Naive thymus-derived CD4-positive, alpha-beta T cell (primary cell): Measurements from ENCODE around the gene MUTYH. TPM values are rescaled to one million over a fixed set of nuclear protein-coding genes. Genes with fewer than 3 reads are reported as not detected.
"Not testable (repeated sequence)": the region's sequence is repeated elsewhere in the genome, so short reads cannot be mapped to it uniquely, and the experiment has no call there.

Source experiments
- ATAC-seq: fragments of 150-1000 bp; cut with Tn5 transposase; 2 replicates; pipeline ENCODE4 v1.10.0; 2021; ENCODE audit warnings: mild to moderate bottlenecking, moderate library complexity
- CTCF ChIA-PET: fragments of 350-600 bp; sonication (Branson Sonifier 250); formaldehyde crosslinking; loops from one replicate; lab custom pipeline; 2021; ENCODE audit warnings: antibody characterized with exemption; lab: Charles Lee
- POLR2A ChIA-PET: fragments of 350-600 bp; sonication (Branson Sonifier 250); formaldehyde crosslinking; loops from one replicate; lab custom pipeline; 2021; ENCODE audit warnings: antibody characterized with exemption, inconsistent platforms; lab: Charles Lee
- DNase-seq, 9 donors: peaks; one replicate each; pipeline versions ENCODE4 v3.0.0 to v3.0.0-alpha.2; 2020 to 2022; ENCODE audit warnings: mixed read lengths in 1 of 9
- H3K27ac ChIP-seq: one replicate; pipeline ENCODE4 v1.7.0; 2013; ENCODE audit warnings: mild to moderate bottlenecking, low read depth, low read length, moderate library complexity
- H3K27me3 ChIP-seq, 2 donors: one replicate each; pipeline ENCODE4 v1.7.0; 2013; ENCODE audit warnings: low read length in 2 of 2, mild to moderate bottlenecking in 2 of 2, moderate library complexity in 2 of 2; ENCODE audit not compliant: control insufficient read depth in 2 of 2, insufficient read depth in 2 of 2
- H3K36me3 ChIP-seq, 3 experiments: 1 replicate in 2 of 3; 2 replicates in 1 of 3; pipeline ENCODE4 v1.7.0; 2013; ENCODE audit warnings: low read length in 3 of 3, mild to moderate bottlenecking in 3 of 3, moderate library complexity in 1 of 3; ENCODE audit not compliant: insufficient read depth in 3 of 3, control insufficient read depth in 2 of 3
- H3K4me1 ChIP-seq, 2 donors: one replicate each; pipeline ENCODE4 v1.7.0; 2013; ENCODE audit warnings: low read length in 2 of 2, mild to moderate bottlenecking in 2 of 2, moderate library complexity in 1 of 2; ENCODE audit not compliant: control insufficient read depth in 2 of 2, insufficient read depth in 2 of 2
- H3K4me3 ChIP-seq: 2 replicates; pipeline ENCODE4 v1.7.0; 2013; ENCODE audit warnings: mild to moderate bottlenecking, low read length
- H3K9me3 ChIP-seq, 3 experiments: 1 replicate in 2 of 3; 2 replicates in 1 of 3; pipeline ENCODE4 v1.7.0; 2013; ENCODE audit warnings: low read length in 3 of 3; ENCODE audit not compliant: control insufficient read depth in 2 of 3
- H3K27ac Mint-ChIP-seq, 9 donors: one replicate each; pipeline ENCODE4 v1.8.0; 2020 to 2022; ENCODE audit warnings: mixed read lengths in 9 of 9, mild to moderate bottlenecking in 8 of 9, moderate library complexity in 5 of 9, inconsistent platforms in 2 of 9
- H3K27me3 Mint-ChIP-seq, 5 donors: one replicate each; pipeline ENCODE4 v1.8.0; 2021 to 2022; ENCODE audit warnings: mixed read lengths in 5 of 5, mild to moderate bottlenecking in 1 of 5
- H3K36me3 Mint-ChIP-seq, 5 donors: one replicate each; pipeline ENCODE4 v1.8.0; 2020 to 2022; ENCODE audit warnings: mixed read lengths in 5 of 5, mild to moderate bottlenecking in 3 of 5, inconsistent platforms in 1 of 5
- H3K4me1 Mint-ChIP-seq, 7 donors: one replicate each; pipeline ENCODE4 v1.8.0; 2020 to 2022; ENCODE audit warnings: mixed read lengths in 7 of 7, mild to moderate bottlenecking in 3 of 7, inconsistent platforms in 1 of 7
- H3K4me3 Mint-ChIP-seq, 10 donors: one replicate each; pipeline ENCODE4 v1.8.0; 2020 to 2022; ENCODE audit warnings: mild to moderate bottlenecking in 10 of 10, mixed read lengths in 10 of 10, moderate library complexity in 6 of 10, inconsistent platforms in 2 of 10
- H3K9me3 Mint-ChIP-seq, 11 donors: one replicate each; pipeline ENCODE4 v1.8.0; 2020 to 2022; ENCODE audit warnings: mixed read lengths in 11 of 11, mild to moderate bottlenecking in 4 of 11, inconsistent platforms in 1 of 11, moderate library complexity in 1 of 11
- intact Hi-C, 2 donors: fragments of 100-400 bp; cut with micrococcal nuclease; formaldehyde crosslinking; loops; one replicate each; pipeline ENCODE4 v1.15.1; 2023
- polyA plus RNA-seq, 2 donors: library from polyadenylated mRNA; unstranded; fragments of 300-500 nt; fragmentation: Illumina TruSeq; gene quantifications; one replicate each; pipeline ENCODE4 v1.2.3, GENCODE V29; 2021
- total RNA-seq, 6 experiments: library from RNA in 5 of 6; stranded (reverse) in 5 of 6; gene quantifications; 1 replicate in 5 of 6; 2 replicates in 1 of 6; pipeline ENCODE4 v1.2.3 and lab custom pipeline; 2021 to 2026

Gene MUTYH
- total and polyA plus RNA-seq, 7 experiments from 2014 or later, result 17.7 to 85.4 (median 59.1) TPM

DNA sequence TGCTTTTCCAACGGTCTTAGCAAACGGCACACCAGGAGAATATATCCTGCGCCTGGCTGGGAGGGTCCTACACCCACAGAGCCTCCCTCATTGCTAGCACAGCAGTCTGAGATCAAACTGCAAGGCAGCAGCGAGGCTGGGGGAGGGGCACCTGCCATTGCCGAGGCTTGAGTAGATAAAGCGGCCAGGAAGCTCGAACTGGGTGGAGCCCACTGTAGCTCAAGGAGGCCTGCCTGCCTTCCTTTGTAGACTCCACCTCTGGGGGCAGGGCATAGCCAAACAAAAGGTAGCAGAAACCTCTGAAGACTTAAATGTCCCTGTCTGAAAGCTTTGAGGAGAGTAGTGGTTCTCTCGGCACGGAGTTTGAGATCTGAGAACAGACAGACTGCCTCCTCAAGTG, 55.4 kb downstream of the MUTYH start:
- H3K27me3 ChIP-seq, ATAC-seq, H3K27ac Mint-ChIP-seq, H3K4me3 Mint-ChIP-seq, H3K36me3 ChIP-seq, CTCF ChIA-PET, H3K4me1 ChIP-seq, H3K4me3 ChIP-seq, DNase-seq, intact Hi-C loops, H3K9me3 Mint-ChIP-seq, H3K4me1 Mint-ChIP-seq, H3K36me3 Mint-ChIP-seq, H3K27ac ChIP-seq, H3K9me3 ChIP-seq: not testable (repeated sequence)
- POLR2A ChIA-PET, result interaction anchor here (0.6 kb wide), 1 partner anchor 523 kb away, joined by 4 read pairs; no protein-coding TSS in a partner anchor
- H3K27me3 Mint-ChIP-seq, result peaks cover 0 to 14% (median 4%) of the 10 kb centered on the region in 5 donors

DNA sequence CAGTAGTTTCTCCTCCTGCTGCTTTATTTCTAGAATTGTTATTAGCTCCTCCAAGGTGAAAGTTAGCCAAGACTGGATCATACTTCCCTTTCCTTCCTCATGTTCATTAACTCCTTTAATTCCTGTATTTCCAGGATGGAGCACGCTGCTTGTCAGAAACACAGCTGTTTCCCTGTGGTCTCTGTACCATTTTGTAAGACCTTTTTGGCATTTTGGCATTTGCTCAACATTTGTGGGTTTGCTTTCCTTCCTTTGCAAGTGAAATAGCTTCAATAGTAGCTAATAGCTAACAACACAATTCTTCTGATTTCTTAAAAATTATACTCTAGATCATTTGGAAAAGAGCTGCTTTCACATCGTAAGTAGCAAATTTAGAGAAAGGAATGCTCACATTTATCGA, 57.9 kb downstream of the MUTYH start:
- Mint-ChIP-seq H3K36me3 (peaks cover 0 to 5% (median 0%) of the 10 kb centered on the region in 5 donors), H3K27ac (peak overlapping the region in 1 of 9 donors; percentile 35), H3K27me3 (peaks cover 0 to 14% (median 4%) of the 10 kb centered on the region in 5 donors), H3K9me3 (peaks cover 0 to 4% (median 0%) of the 10 kb centered on the region in 11 donors), H3K4me1 (peaks cover 0 to 7% (median 0%) of the 10 kb centered on the region in 7 donors), H3K4me3 (no peak overlapping the region)
- Histone ChIP-seq H3K27ac (no peak overlapping the region), H3K9me3 (no peaks in the 10 kb centered on the region), H3K27me3 (no peaks in the 10 kb centered on the region), H3K4me3 (no peak overlapping the region), H3K4me1 (no peaks in the 10 kb centered on the region), H3K36me3 (no peaks in the 10 kb centered on the region)
- intact Hi-C loops, result no loop called here
- DNase-seq (no peak), ATAC-seq (no peak)
- CTCF ChIA-PET, result no interaction called here
- POLR2A ChIA-PET, result no interaction called here

Other genes starting within 250 kb of the MUTYH start
- 1 to 10 TPM in 4 of 5 experiments, under 1 TPM in 1; 0.17 to 3.6 (median 2.3) TPM for gene ZSWIM5, start 133.8 kb downstream of the MUTYH start, total RNA-seq
- gene ZSWIM5, start 133.8 kb downstream of the MUTYH start, polyA plus RNA-seq, result under 1 TPM; 0.24 to 0.33 TPM
- gene HPDL, start 13.5 kb downstream of the MUTYH start, total RNA-seq, result 1 to 10 TPM in 1 of 5 experiments, under 1 TPM in 4; 0.32 to 6.7 (median 0.68) TPM
- 1 to 10 TPM in 1 of 2 donors, under 1 TPM in 1; 0.69 to 1.0 TPM for gene HPDL, start 13.5 kb downstream of the MUTYH start, polyA plus RNA-seq
- gene TOE1, start 270 bp downstream of the MUTYH start, total RNA-seq, result 10 to 100 TPM; 20.6 to 53.3 (median 25.7) TPM
- gene TOE1, start 270 bp downstream of the MUTYH start, polyA plus RNA-seq, result 10 to 100 TPM; 16.7 to 20.5 TPM
- gene TESK2, start 150.7 kb upstream of the MUTYH start, total RNA-seq, result 1 to 10 TPM; 3.3 to 8.9 (median 7.4) TPM
- gene TESK2, start 150.7 kb upstream of the MUTYH start, polyA plus RNA-seq, result 1 to 10 TPM; 3.5 to 5.0 TPM
- gene CCDC163, start 159.6 kb upstream of the MUTYH start, total RNA-seq, result 1 to 10 TPM; 1.6 to 4.4 (median 3.7) TPM
- 1 to 10 TPM; 5.2 to 8.9 TPM for gene CCDC163, start 159.6 kb upstream of the MUTYH start, polyA plus RNA-seq
- 1 to 10 TPM; 2.1 to 6.3 (median 4.9) TPM for gene MMACHC, start 159.9 kb upstream of the MUTYH start, total RNA-seq
- 1 to 10 TPM in 1 of 2 donors, under 1 TPM in 1; 0.58 to 2.1 TPM for gene MMACHC, start 159.9 kb upstream of the MUTYH start, polyA plus RNA-seq
- 100 to 1,000 TPM in 2 of 5 experiments, 10 to 100 TPM in 3; 28.8 to 369 (median 96.3) TPM for gene PRDX1, start 181.4 kb upstream of the MUTYH start, total RNA-seq
- gene PRDX1, start 181.4 kb upstream of the MUTYH start, polyA plus RNA-seq, result 100 to 1,000 TPM; 200 to 203 TPM
- 100 to 1,000 TPM in 1 of 5 experiments, 10 to 100 TPM in 4; 47.5 to 155 (median 69.3) TPM for gene AKR1A1, start 210.4 kb upstream of the MUTYH start, total RNA-seq
- 10 to 100 TPM; 81.2 to 92.6 TPM for gene AKR1A1, start 210.4 kb upstream of the MUTYH start, polyA plus RNA-seq
- 100 to 1,000 TPM in 2 of 5 experiments, 10 to 100 TPM in 3; 70.5 to 173 (median 84.0) TPM for gene NASP, start 243.6 kb upstream of the MUTYH start, total RNA-seq
- gene NASP, start 243.6 kb upstream of the MUTYH start, polyA plus RNA-seq, result 100 to 1,000 TPM in 1 of 2 donors, 10 to 100 TPM in 1; 78.9 to 108 TPM